Measurements from ENCODE around the gene GMFB. TPM values are rescaled to one million over a fixed set of nuclear protein-coding genes. Genes with fewer than 3 reads are reported as not detected.

The GMFB gene
- total RNA-seq, 1 donor = 98.8 TPM

DNA sequence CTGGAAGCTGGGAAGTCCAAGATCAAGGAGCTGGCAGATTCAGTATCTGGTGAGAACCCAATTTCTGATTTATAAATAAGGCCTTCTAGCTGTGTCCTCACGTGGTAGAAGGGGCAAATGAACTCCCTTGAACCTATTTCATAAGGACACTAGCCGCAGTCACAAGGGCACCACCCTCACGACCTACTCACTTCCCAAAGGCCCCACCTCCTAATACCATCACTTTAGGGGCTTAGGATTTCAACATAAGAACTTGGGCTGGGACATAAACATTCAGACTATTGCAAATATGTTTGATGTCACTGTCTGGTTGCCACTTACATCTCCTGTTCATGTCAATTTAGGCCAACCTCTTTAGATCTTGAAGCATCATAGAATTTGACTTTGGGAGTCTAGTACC is 36.8 kb downstream of the GMFB start:
- no peaks in the 10 kb centered on the region for H4K20me1 ChIP-seq (ENCODE audit: insufficient read depth, low read length)
- no peak for DNase-seq (ENCODE audit: insufficient read length, low spot score, missing footprints)
- peaks cover 3% of the 10 kb centered on the region for H3K4me1 ChIP-seq (ENCODE audit: insufficient read depth, low read length)
- no peaks in the 10 kb centered on the region for H3K79me2 ChIP-seq (ENCODE audit: insufficient read depth, low read length)
- H3K36me3 ChIP-seq (ENCODE audit: insufficient read depth, low read length) = no peaks in the 10 kb centered on the region
- no peaks in the 10 kb centered on the region for H3K9me3 ChIP-seq (ENCODE audit: low read depth, low read length)
- H3K27ac ChIP-seq (ENCODE audit: low read depth, low read length) = no peak overlapping the region
- no peaks in the 10 kb centered on the region for H3K27me3 ChIP-seq (ENCODE audit: insufficient read depth, low read length)
- H2AFZ ChIP-seq (ENCODE audit: low read length) = no peak overlapping the region
- no peak overlapping the region for H3K4me3 ChIP-seq (ENCODE audit: insufficient read depth, low read length)
- H3K4me2 ChIP-seq (ENCODE audit: insufficient read depth, low read length) = no peak overlapping the region
- TF ChIP-seq, protein P1, sequence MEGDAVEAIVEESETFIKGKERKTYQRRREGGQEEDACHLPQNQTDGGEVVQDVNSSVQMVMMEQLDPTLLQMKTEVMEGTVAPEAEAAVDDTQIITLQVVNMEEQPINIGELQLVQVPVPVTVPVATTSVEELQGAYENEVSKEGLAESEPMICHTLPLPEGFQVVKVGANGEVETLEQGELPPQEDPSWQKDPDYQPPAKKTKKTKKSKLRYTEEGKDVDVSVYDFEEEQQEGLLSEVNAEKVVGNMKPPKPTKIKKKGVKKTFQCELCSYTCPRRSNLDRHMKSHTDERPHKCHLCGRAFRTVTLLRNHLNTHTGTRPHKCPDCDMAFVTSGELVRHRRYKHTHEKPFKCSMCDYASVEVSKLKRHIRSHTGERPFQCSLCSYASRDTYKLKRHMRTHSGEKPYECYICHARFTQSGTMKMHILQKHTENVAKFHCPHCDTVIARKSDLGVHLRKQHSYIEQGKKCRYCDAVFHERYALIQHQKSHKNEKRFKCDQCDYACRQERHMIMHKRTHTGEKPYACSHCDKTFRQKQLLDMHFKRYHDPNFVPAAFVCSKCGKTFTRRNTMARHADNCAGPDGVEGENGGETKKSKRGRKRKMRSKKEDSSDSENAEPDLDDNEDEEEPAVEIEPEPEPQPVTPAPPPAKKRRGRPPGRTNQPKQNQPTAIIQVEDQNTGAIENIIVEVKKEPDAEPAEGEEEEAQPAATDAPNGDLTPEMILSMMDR (IDR thresholded peaks at IDR 0.05; ENCODE audit: extremely low read depth, low read depth, low read length) = no peak

- Histone ChIP-seq H3K9me3 (ENCODE audit: low read depth, low read length) (no peaks in the 10 kb centered on the region), H3K79me2 (ENCODE audit: insufficient read depth, low read length) (no peaks in the 10 kb centered on the region), H3K27ac (ENCODE audit: low read depth, low read length) (no peak overlapping the region), H3K4me3 (ENCODE audit: insufficient read depth, low read length) (no peak overlapping the region), H4K20me1 (ENCODE audit: insufficient read depth, low read length) (no peaks in the 10 kb centered on the region), H3K4me1 (ENCODE audit: insufficient read depth, low read length) (peaks cover 11% of the 10 kb centered on the region), H3K36me3 (ENCODE audit: insufficient read depth, low read length) (no peaks in the 10 kb centered on the region), H3K27me3 (ENCODE audit: insufficient read depth, low read length) (no peaks in the 10 kb centered on the region), H3K4me2 (ENCODE audit: insufficient read depth, low read length) (no peak overlapping the region), H2AFZ (ENCODE audit: low read length) (no peak overlapping the region)
- no peak for DNase-seq (ENCODE audit: insufficient read length, low spot score, missing footprints)
- TF ChIP-seq, protein P1 (IDR thresholded peaks at IDR 0.05; ENCODE audit: extremely low read depth, low read depth, low read length) = no peak
These were observed 37.6 kb downstream of the GMFB start for GRCh38 chr14:54451121-54451601.

DNA sequence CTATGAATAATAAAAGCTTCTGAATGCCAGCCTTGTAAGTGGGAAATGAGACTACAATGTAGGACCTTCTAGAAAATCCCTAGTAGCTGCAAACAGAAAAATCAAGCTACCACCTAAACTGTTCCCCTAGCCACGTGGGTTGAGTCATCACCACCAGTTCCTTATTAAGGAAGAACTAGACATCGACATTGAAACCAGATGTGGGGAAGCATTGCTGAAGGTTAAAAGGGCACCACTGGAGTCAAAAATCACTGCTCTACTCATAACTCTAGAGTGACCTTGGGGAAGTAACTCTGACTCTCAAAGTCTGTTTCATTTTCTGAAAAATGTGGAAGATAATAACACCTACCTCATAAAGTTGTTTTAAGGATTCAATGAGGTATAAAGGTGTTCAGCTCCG is 38.2 kb downstream of the GMFB start:
- H3K4me2 ChIP-seq (ENCODE audit: insufficient read depth, low read length) = no peak overlapping the region

DNA sequence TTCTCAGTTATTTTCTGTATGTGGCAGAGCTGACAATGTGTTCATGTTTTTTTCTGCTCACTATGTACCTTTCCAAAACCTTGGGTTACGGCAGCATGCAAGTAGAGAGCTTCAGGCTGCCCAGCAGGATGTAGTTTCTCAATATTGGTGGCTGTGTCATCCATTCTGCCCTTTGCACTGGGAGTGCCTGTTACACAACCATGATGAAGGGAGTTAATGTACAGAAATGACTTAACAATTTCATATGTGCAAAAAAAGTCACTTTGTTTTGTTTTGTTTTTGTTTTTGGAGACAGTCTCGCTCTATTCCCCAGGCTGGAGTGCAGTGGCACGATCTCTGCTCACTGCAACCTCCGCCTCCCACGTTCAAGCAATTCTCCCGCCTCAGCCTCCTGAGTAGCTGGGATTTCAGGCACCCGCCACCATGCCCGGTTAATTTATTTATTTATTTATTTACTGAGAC is 41.5 kb downstream of the GMFB start:
- Histone ChIP-seq H3K27me3 (ENCODE audit: insufficient read depth, low read length) (no peaks in the 10 kb centered on the region), H3K4me3 (ENCODE audit: insufficient read depth, low read length) (no peak overlapping the region), H3K79me2 (ENCODE audit: insufficient read depth, low read length) (no peaks in the 10 kb centered on the region), H4K20me1 (ENCODE audit: insufficient read depth, low read length) (no peaks in the 10 kb centered on the region), H3K36me3 (ENCODE audit: insufficient read depth, low read length) (no peaks in the 10 kb centered on the region), H3K27ac (ENCODE audit: low read depth, low read length) (no peak overlapping the region), H3K4me1 (ENCODE audit: insufficient read depth, low read length) (peaks cover 11% of the 10 kb centered on the region), H3K9me3 (ENCODE audit: low read depth, low read length) (no peaks in the 10 kb centered on the region), H3K4me2 (ENCODE audit: insufficient read depth, low read length) (no peak overlapping the region), H2AFZ (ENCODE audit: low read length) (no peak overlapping the region)
- TF ChIP-seq, protein P1 (IDR thresholded peaks at IDR 0.05; ENCODE audit: extremely low read depth, low read depth, low read length) = no peak
- no peak for DNase-seq (ENCODE audit: insufficient read length, low spot score, missing footprints)

More for the DNA sequence above, 38.2 kb downstream of the GMFB start:
- no peaks in the 10 kb centered on the region for H4K20me1 ChIP-seq (ENCODE audit: insufficient read depth, low read length)
- no peaks in the 10 kb centered on the region for H3K27me3 ChIP-seq (ENCODE audit: insufficient read depth, low read length)
- no peaks in the 10 kb centered on the region for H3K79me2 ChIP-seq (ENCODE audit: insufficient read depth, low read length)
- no peak overlapping the region for H3K27ac ChIP-seq (ENCODE audit: low read depth, low read length)
- H3K36me3 ChIP-seq (ENCODE audit: insufficient read depth, low read length) = no peaks in the 10 kb centered on the region
- TF ChIP-seq, protein P1 (IDR thresholded peaks at IDR 0.05; ENCODE audit: extremely low read depth, low read depth, low read length) = no peak
- H3K4me3 ChIP-seq (ENCODE audit: insufficient read depth, low read length) = no peak overlapping the region
- H3K4me1 ChIP-seq (ENCODE audit: insufficient read depth, low read length) = peaks cover 11% of the 10 kb centered on the region
- DNase-seq (ENCODE audit: insufficient read length, low spot score, missing footprints) = no peak
- no peaks in the 10 kb centered on the region for H3K9me3 ChIP-seq (ENCODE audit: low read depth, low read length)
- no peak overlapping the region for H2AFZ ChIP-seq (ENCODE audit: low read length)
